OCI-LY7 (cell line): ENCODE results near the gene MYBL2. TPM values are rescaled to one million over a fixed set of nuclear protein-coding genes. Genes with fewer than 3 reads are reported as not detected.

Source experiments
- BruUV-seq: library from RNA; stranded (reverse); fragments of 400-500 nt; replicated peaks from 2 replicates; lab custom pipeline; 2021; lab: Mats Ljungman, UMichigan
- CTCF ChIA-PET: fragments of 300-600 bp; sonication (Branson Sonifier 250); formaldehyde crosslinking; loops from one replicate; lab custom pipeline; 2022; ENCODE audit warnings: antibody characterized with exemption; ENCODE audit not compliant: unreplicated experiment; lab: Charles Lee
- POLR2A ChIA-PET: fragments of 300-600 bp; sonication (Branson Sonifier 250); formaldehyde crosslinking; loops from one replicate; lab custom pipeline; 2022; ENCODE audit warnings: antibody characterized with exemption; lab: Charles Lee
- DNase-seq: peaks from one replicate; pipeline ENCODE4 v3.0.0-alpha.2; 2015; ENCODE audit warnings: low spot score
- H2AFZ ChIP-seq: fragments of 200-600 bp; sonication (generic), shearing (Covaris generic); 2 replicates; pipeline ENCODE4 v1.6.1; 2014; ENCODE audit warnings: mild to moderate bottlenecking, antibody characterized with exemption, low read length, moderate library complexity
- H3K27ac ChIP-seq: fragments of 200-600 bp; sonication (generic); 2 replicates; pipeline ENCODE4 v1.5.1; 2014; ENCODE audit warnings: mixed run types, low read depth, mild to moderate bottlenecking, moderate library complexity, low read length, inconsistent platforms; ENCODE audit not compliant: poor library complexity, severe bottlenecking
- H3K36me3 ChIP-seq: fragments of 200-600 bp; sonication (generic); 2 replicates; pipeline ENCODE4 v1.6.1; 2014; ENCODE audit warnings: mild to moderate bottlenecking, antibody characterized with exemption, low read length, moderate library complexity, mixed read lengths; ENCODE audit not compliant: insufficient read depth
- H3K4me1 ChIP-seq: fragments of 200-600 bp; sonication (generic); 2 replicates; pipeline ENCODE4 v1.5.1; 2014; ENCODE audit warnings: mild to moderate bottlenecking, low read length; ENCODE audit not compliant: insufficient read depth, poor library complexity, severe bottlenecking
- H3K4me2 ChIP-seq: fragments of 200-600 bp; sonication (generic); 2 replicates; pipeline ENCODE4 v1.6.1; 2014; ENCODE audit warnings: mild to moderate bottlenecking, low read length
- H3K4me3 ChIP-seq: fragments of 200-600 bp; sonication (generic); 2 replicates; pipeline ENCODE4 v1.5.1; 2014; ENCODE audit warnings: mild to moderate bottlenecking, low read depth, low read length; ENCODE audit not compliant: poor library complexity, severe bottlenecking
- H3K79me2 ChIP-seq: fragments of 200-600 bp; sonication (generic); 2 replicates; pipeline ENCODE4 v1.6.1; 2016; ENCODE audit warnings: low read depth, mild to moderate bottlenecking, low read length, moderate library complexity, mixed read lengths; ENCODE audit not compliant: insufficient read depth
- H3K9me2 ChIP-seq: fragments of 200-600 bp; sonication (generic); 2 replicates; pipeline ENCODE4 v1.6.1; 2016; ENCODE audit warnings: mild to moderate bottlenecking, low read length, mixed read lengths; ENCODE audit not compliant: insufficient read depth
- H3K9me3 ChIP-seq: fragments of 200-600 bp; sonication (generic); 2 replicates; pipeline ENCODE4 v1.6.1; 2014; ENCODE audit warnings: mild to moderate bottlenecking, mixed run types, low read length, mixed read lengths
- H4K20me1 ChIP-seq: fragments of 200-600 bp; sonication (generic); 2 replicates; pipeline ENCODE4 v1.6.1; 2014; ENCODE audit warnings: mild to moderate bottlenecking, antibody characterized with exemption, low read length, moderate library complexity, mixed read lengths; ENCODE audit not compliant: insufficient read depth
- EZH2phosphoT487 ChIP-seq: fragments of 200-600 bp; sonication (generic); IDR thresholded peaks from 2 replicates; pipeline ENCODE4 v1.6.1; 2018; ENCODE audit warnings: low read depth, borderline replicate concordance, mild to moderate bottlenecking, mixed run types, antibody characterized with exemption, low read length, moderate library complexity, mixed read lengths
- intact Hi-C: fragments of 100-400 bp; cut with micrococcal nuclease; formaldehyde crosslinking; loops from one replicate; pipeline ENCODE4 v1.10.0; 2022; ENCODE audit not compliant: unreplicated experiment
- total RNA-seq, 2 experiments: library from RNA; depleted of rRNA in 1 of 2; stranded (reverse); fragments of >200 nt in 1 of 2; shearing (Covaris generic) in 1 of 2; gene quantifications; 2 replicates each; pipeline ENCODE4 v1.2.3, GENCODE V29; 2014 to 2022
- TF ChIP-seq, protein P1 (sequence below): fragments of 200-600 bp; sonication (generic); conservative IDR thresholded peaks from 2 replicates; pipeline ENCODE4 v1.5.1; 2014; ENCODE audit warnings: mild to moderate bottlenecking, antibody characterized with exemption, low read length, moderate library complexity, mixed read lengths

The MYBL2 gene
- total RNA-seq, 2 experiments from 2014 or later, result 268 to 472 TPM

DNA sequence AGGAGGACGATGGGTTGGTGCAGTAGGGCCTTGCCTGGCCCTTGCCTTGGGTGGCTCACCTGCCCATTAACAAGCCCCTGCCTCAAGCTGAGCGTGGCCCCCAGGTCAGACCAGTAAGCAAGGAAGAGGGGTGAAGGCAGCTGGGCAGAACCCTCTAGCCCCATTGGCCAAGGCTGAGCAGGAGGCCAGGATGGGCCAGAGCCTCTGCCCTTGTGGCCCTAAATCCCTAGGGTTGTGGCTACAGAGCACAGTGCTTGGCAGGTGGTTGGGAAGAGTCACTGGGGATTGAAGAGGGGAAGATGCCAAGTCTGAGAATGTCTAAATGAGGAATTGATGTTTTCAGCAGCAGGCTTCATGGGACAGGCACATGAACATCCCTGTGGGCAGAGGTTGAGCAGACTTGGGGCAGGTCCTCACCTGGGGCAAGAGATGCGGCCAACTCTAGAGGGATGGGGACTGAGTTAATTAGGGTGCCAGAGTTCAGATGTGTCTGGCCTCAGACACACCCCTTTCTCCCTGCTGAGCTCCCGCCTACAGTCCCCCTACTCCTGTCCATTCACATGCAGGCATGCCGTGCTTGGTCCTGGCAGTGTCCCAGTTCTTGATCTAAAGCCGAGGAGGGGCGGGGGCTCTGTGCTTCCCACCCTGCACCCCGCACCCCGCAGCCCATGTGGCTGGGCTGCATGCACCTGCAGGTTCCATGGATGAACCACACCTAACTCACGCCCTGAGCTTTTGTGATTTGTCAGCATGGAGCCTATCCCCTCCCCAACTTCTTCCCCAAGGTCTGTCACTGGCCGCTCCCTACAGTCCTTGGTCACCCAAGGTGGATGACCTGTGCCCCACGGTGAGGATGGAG lies 50.1 kb downstream of the MYBL2 start:
- H3K36me3 ChIP-seq, result peaks cover 84% of the 10 kb centered on the region
- no peak for DNase-seq
- no peak for TF ChIP-seq EZH2phosphoT487
- TF ChIP-seq, protein P1, sequence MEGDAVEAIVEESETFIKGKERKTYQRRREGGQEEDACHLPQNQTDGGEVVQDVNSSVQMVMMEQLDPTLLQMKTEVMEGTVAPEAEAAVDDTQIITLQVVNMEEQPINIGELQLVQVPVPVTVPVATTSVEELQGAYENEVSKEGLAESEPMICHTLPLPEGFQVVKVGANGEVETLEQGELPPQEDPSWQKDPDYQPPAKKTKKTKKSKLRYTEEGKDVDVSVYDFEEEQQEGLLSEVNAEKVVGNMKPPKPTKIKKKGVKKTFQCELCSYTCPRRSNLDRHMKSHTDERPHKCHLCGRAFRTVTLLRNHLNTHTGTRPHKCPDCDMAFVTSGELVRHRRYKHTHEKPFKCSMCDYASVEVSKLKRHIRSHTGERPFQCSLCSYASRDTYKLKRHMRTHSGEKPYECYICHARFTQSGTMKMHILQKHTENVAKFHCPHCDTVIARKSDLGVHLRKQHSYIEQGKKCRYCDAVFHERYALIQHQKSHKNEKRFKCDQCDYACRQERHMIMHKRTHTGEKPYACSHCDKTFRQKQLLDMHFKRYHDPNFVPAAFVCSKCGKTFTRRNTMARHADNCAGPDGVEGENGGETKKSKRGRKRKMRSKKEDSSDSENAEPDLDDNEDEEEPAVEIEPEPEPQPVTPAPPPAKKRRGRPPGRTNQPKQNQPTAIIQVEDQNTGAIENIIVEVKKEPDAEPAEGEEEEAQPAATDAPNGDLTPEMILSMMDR, result no peak
- H3K4me1 ChIP-seq, result peaks cover 30% of the 10 kb centered on the region
- peaks cover 12% of the 10 kb centered on the region for H3K79me2 ChIP-seq
- BruUV-seq, result no TSS peak
- intact Hi-C loops, result no loop called here
- ChIA-PET POLR2A (no interaction called here), CTCF (no interaction called here)
- no peaks in the 10 kb centered on the region for H3K9me3 ChIP-seq
- no peak overlapping the region for H3K4me2 ChIP-seq
- H2AFZ ChIP-seq, result no peak overlapping the region
- no peak overlapping the region for H3K4me3 ChIP-seq
- H3K27ac ChIP-seq, result peak overlapping the region; percentile 12
- no peaks in the 10 kb centered on the region for H3K9me2 ChIP-seq
- no peaks in the 10 kb centered on the region for H4K20me1 ChIP-seq

DNA sequence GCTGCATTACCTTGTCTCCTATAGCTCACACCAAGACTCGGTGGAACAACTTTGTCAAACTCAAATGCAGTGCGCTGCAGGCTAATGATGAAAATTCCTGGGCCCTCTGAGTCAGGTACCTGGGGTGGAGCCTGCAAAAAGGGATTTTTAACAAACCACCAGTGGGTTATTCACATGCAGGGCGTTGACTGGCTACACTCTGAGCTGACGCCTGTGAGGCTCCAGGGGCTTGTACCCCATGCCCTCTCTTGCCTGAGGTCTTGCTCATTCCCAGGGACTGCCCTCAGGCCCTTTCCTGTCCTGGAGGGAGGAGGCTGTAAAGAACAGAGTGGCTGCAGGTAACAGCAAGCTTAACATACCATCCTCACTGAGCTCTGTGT lies 50.7 kb downstream of the MYBL2 start:
- TF ChIP-seq, protein P1, result no peak
- no peak for TF ChIP-seq EZH2phosphoT487
- ChIA-PET CTCF (no interaction called here), POLR2A (no interaction called here)
- no TSS peak for BruUV-seq
- Histone ChIP-seq H3K27ac (peak overlapping the region; percentile 12), H2AFZ (no peak overlapping the region), H3K4me1 (peaks cover 30% of the 10 kb centered on the region), H3K9me2 (no peaks in the 10 kb centered on the region), H4K20me1 (no peaks in the 10 kb centered on the region), H3K79me2 (peaks cover 5% of the 10 kb centered on the region), H3K36me3 (peaks cover 77% of the 10 kb centered on the region), H3K4me2 (no peak overlapping the region), H3K4me3 (no peak overlapping the region), H3K9me3 (no peaks in the 10 kb centered on the region)
- intact Hi-C loops, result no loop called here
- no peak for DNase-seq

DNA sequence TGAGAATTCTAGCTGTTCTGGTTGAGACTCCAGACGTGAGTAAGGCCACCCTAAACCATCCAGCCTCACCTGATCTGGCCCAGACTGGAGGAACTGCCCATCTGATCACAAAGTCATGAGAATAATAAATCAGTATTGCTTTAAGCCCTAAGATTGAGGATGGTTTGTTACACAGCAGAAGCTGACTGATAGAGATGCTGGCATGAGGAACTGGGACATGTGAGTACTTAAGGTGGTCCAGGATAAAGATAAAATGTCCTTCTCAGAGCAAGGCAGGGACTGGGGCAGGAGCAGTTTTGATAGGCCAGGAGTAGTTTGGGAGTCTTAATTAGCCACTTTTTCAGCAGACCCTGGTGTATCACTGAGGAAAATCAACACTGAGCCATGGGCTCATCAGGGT lies 53.1 kb downstream of the MYBL2 start:
- peaks cover 51% of the 10 kb centered on the region for H3K4me1 ChIP-seq
- BruUV-seq, result no TSS peak
- no peak for TF ChIP-seq EZH2phosphoT487
- TF ChIP-seq, protein P1, result no peak
- H3K9me2 ChIP-seq, result no peaks in the 10 kb centered on the region
- H3K36me3 ChIP-seq, result peaks cover 53% of the 10 kb centered on the region
- H4K20me1 ChIP-seq, result no peaks in the 10 kb centered on the region
- H2AFZ ChIP-seq, result no peak overlapping the region
- no peak overlapping the region for H3K4me2 ChIP-seq
- no peak for DNase-seq
- H3K4me3 ChIP-seq, result no peak overlapping the region
- peak overlapping the region; percentile 84 for H3K27ac ChIP-seq
- H3K9me3 ChIP-seq, result no peaks in the 10 kb centered on the region
- H3K79me2 ChIP-seq, result no peaks in the 10 kb centered on the region
- ChIA-PET CTCF (no interaction called here), POLR2A (interaction anchor here (1.0 kb wide), 1 partner anchor 34 kb away, joined by 5 read pairs; no protein-coding TSS in a partner anchor)
- intact Hi-C loops, result loop anchor here (5.0 kb wide), 1 partner anchor 38 kb away; no protein-coding TSS in a partner anchor
